NB4 (cell line): ENCODE results near the gene NPPC.

ENCODE experiments used
- MAX ChIP-seq: IDR thresholded peaks from 2 replicates; pipeline ENCODE4 v1.6.1; 2011; ENCODE audit warnings: low read depth, low read length
- MYC ChIP-seq: IDR thresholded peaks from 2 replicates; pipeline ENCODE4 v1.6.1; 2011; ENCODE audit warnings: low read depth, low read length
- POLR2A ChIP-seq: IDR thresholded peaks from 2 replicates; pipeline ENCODE4 v1.6.1; 2011; ENCODE audit warnings: mild to moderate bottlenecking; ENCODE audit not compliant: insufficient read length; ENCODE audit errors: extremely low read depth
- TF ChIP-seq, protein P1 (sequence below): IDR thresholded peaks from one replicate; pipeline ENCODE4 v1.5.1; 2012; ENCODE audit warnings: low read depth, low read length

DNA sequence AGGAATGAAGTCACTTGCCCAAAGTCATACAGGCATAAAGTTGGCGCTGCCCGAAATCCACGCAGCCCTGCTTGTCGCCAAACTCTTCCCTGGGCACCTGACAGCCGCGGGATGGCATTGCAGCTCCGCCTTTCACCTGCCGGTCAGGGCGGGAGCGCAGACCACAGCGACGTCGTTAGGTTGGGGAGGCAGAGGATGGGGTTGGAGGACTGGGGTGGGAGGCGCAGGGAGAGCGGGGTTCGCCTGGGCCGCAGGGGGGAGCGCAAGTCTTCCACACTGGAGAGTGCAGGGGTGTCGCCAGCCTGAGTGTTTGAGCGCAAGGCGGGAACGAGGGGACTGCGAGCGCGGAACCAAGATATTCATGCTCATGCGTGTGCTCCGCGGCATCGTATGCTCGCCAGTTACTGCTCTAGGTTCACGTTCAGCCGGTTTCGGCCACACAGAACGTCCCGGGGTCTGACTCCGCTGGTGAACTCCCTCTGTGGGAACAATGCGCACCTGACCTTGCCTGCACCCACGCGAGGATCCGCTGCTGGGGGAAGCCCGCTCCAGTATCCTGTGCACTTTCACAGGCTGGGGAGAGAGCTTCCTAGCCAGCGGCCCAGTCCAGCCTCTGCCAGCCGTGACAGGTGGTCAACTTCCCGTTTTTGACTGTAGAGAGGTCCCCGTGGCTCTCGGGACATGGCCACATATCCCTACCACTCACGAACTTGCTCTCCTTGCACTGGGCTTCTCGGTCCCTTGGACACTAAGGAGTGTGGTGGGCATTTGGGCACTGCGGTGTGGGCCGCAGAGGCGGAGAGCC is 767 bp upstream of the NPPC start:
- TF ChIP-seq POLR2A = no peak
- TF ChIP-seq, protein P1, sequence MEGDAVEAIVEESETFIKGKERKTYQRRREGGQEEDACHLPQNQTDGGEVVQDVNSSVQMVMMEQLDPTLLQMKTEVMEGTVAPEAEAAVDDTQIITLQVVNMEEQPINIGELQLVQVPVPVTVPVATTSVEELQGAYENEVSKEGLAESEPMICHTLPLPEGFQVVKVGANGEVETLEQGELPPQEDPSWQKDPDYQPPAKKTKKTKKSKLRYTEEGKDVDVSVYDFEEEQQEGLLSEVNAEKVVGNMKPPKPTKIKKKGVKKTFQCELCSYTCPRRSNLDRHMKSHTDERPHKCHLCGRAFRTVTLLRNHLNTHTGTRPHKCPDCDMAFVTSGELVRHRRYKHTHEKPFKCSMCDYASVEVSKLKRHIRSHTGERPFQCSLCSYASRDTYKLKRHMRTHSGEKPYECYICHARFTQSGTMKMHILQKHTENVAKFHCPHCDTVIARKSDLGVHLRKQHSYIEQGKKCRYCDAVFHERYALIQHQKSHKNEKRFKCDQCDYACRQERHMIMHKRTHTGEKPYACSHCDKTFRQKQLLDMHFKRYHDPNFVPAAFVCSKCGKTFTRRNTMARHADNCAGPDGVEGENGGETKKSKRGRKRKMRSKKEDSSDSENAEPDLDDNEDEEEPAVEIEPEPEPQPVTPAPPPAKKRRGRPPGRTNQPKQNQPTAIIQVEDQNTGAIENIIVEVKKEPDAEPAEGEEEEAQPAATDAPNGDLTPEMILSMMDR = no peak
- no peak for TF ChIP-seq MYC
- no peak; the same call in 1 of the 2 replicates for TF ChIP-seq MAX
